Osteoblast (primary cell): Measurements from ENCODE around the gene PLEKHN1. TPM values are rescaled to one million over a fixed set of nuclear protein-coding genes. Genes with fewer than 3 reads are reported as not detected.

Source experiments
- DNase-seq: peaks from one replicate; pipeline ENCODE4 v3.0.0; 2011; ENCODE audit warnings: low spot score, mixed read lengths; ENCODE audit not compliant: insufficient read length; ENCODE audit errors: missing footprints
- H2AFZ ChIP-seq: 2 replicates; pipeline ENCODE4 v1.6.0; 2011; ENCODE audit warnings: mild to moderate bottlenecking, low read length
- H3K27ac ChIP-seq: 2 replicates; pipeline ENCODE4 v1.5.1; 2011; ENCODE audit warnings: mild to moderate bottlenecking, low read depth, low read length, moderate library complexity
- H3K27me3 ChIP-seq: 2 replicates; pipeline ENCODE4 v1.6.0; 2012; ENCODE audit warnings: mild to moderate bottlenecking, control low read depth, inconsistent platforms, low read length, moderate library complexity; ENCODE audit not compliant: insufficient read depth
- H3K36me3 ChIP-seq: 2 replicates; pipeline ENCODE4 v1.5.1; 2011; ENCODE audit warnings: mild to moderate bottlenecking, low read length, control low read depth, moderate library complexity; ENCODE audit not compliant: insufficient read depth
- H3K4me1 ChIP-seq: 2 replicates; pipeline ENCODE4 v1.5.1; 2011; ENCODE audit warnings: mild to moderate bottlenecking, low read length, control low read depth, moderate library complexity; ENCODE audit not compliant: insufficient read depth
- H3K4me2 ChIP-seq: 2 replicates; pipeline ENCODE4 v1.6.0; 2011; ENCODE audit warnings: mild to moderate bottlenecking, low read length; ENCODE audit not compliant: insufficient read depth
- H3K4me3 ChIP-seq: fragments of 200-600 bp; sonication (generic); 3 replicates; pipeline ENCODE4 v1.5.1; 2012; ENCODE audit warnings: mild to moderate bottlenecking, low read length, inconsistent platforms; ENCODE audit not compliant: insufficient read depth
- H3K79me2 ChIP-seq: 2 replicates; pipeline ENCODE4 v1.6.0; 2012; ENCODE audit warnings: mild to moderate bottlenecking, low read length, control low read depth, inconsistent platforms; ENCODE audit not compliant: insufficient read depth
- H3K9me3 ChIP-seq: 2 replicates; pipeline ENCODE4 v1.5.1; 2011; ENCODE audit warnings: low read depth, low read length, control low read depth
- H4K20me1 ChIP-seq: 2 replicates; pipeline ENCODE4 v1.6.0; 2012; ENCODE audit warnings: mild to moderate bottlenecking, low read length, control low read depth; ENCODE audit not compliant: insufficient read depth
- total RNA-seq: library from RNA; depleted of rRNA; stranded (reverse); fragments of >200 nt; gene quantifications from 2 replicates; pipeline ENCODE4 v1.2.3, GENCODE V29; 2012
- TF ChIP-seq, protein P1 (sequence below): IDR thresholded peaks from 2 replicates; pipeline ENCODE4 v1.5.1; 2011; ENCODE audit warnings: mild to moderate bottlenecking, low read depth, low read length, moderate library complexity; ENCODE audit errors: extremely low read depth

PLEKHN1 gene
- total RNA-seq, 1 donor, result 0.36 TPM

DNA sequence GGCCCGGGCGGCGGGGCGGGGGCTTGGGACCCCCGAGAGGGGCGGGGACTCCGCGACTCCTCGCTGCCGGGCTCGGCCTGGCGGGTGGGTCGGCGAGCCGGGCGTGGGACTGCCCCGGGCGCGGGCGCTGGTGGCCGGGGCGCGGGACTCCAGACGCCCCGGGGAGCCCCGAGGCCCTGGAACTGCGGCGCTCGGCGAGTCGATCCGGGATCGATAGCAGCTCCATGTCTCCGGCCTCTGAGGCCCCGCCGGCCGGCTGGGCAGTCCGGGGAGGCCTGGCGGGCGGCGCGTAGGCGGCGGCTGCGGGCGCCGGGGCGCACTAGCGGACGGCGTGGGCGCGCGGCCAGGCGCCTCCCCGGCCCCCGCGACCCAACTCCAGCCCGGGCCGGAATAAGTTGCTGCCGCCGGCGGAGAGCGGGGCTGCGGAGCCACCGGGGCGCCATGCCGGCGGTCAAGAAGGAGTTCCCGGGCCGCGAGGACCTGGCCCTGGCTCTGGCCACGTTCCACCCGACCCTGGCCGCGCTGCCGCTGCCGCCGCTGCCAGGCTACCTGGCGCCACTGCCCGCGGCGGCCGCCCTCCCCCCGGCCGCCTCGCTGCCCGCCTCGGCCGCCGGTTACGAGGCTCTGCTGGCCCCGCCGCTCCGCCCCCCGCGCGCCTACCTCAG lies 42.2 kb upstream of the PLEKHN1 start:
- H4K20me1 ChIP-seq, result peaks cover 55% of the 10 kb centered on the region
- no peaks in the 10 kb centered on the region for H3K79me2 ChIP-seq
- no peaks in the 10 kb centered on the region for H3K9me3 ChIP-seq
- H3K4me1 ChIP-seq, result peaks cover 19% of the 10 kb centered on the region
- H2AFZ ChIP-seq, result no peak overlapping the region
- H3K36me3 ChIP-seq, result no peaks in the 10 kb centered on the region
- H3K4me2 ChIP-seq, result peak overlapping the region; percentile 80
- TF ChIP-seq, protein P1, sequence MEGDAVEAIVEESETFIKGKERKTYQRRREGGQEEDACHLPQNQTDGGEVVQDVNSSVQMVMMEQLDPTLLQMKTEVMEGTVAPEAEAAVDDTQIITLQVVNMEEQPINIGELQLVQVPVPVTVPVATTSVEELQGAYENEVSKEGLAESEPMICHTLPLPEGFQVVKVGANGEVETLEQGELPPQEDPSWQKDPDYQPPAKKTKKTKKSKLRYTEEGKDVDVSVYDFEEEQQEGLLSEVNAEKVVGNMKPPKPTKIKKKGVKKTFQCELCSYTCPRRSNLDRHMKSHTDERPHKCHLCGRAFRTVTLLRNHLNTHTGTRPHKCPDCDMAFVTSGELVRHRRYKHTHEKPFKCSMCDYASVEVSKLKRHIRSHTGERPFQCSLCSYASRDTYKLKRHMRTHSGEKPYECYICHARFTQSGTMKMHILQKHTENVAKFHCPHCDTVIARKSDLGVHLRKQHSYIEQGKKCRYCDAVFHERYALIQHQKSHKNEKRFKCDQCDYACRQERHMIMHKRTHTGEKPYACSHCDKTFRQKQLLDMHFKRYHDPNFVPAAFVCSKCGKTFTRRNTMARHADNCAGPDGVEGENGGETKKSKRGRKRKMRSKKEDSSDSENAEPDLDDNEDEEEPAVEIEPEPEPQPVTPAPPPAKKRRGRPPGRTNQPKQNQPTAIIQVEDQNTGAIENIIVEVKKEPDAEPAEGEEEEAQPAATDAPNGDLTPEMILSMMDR, result no peak
- H3K27me3 ChIP-seq, result peaks cover 11% of the 10 kb centered on the region
- H3K4me3 ChIP-seq, result peak overlapping the region; percentile 75
- H3K27ac ChIP-seq, result no peak overlapping the region
- DNase-seq, result peak; percentile 95

DNA sequence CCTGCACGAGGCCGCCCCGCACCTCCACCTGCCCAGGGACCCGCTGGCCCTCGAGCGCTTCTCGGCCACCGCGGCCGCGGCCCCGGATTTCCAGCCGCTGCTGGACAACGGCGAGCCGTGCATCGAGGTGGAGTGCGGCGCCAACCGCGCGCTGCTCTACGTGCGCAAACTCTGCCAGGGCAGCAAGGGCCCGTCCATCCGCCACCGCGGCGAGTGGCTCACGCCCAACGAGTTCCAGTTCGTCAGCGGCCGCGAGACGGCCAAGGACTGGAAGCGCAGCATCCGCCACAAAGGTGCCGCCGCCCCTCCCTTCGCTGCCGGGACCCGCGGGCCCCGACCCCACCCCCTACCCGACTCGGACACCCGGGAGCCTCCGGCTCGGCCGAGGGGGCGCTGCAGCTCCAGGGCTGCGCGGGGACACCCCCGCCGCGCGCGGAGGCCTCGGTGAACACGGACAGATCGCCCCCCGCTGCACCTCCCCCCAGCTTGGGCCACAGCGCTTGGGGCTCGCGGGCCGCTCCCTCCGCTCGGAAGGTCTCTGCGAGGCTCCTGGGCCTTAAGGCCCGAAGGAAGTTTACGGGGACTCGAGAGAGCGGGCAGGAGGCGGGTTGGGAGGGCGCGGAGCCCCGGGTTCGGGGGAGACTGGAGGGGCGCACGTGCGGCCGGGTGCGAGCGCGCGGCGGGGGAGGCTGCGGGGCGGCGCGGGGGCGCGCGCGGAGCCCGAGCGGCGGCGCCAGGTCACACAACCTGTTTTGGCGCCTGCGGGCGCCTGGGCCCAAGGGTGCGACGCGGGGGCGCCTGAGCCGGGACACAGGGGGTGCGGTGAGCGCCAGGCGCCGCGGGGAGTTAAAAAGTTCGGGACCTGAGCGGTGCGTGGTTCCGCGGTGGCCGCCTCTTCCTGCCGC lies 41.4 kb upstream of the PLEKHN1 start:
- H3K4me1 ChIP-seq, result peaks cover 19% of the 10 kb centered on the region
- TF ChIP-seq, protein P1, result no peak
- peaks cover 59% of the 10 kb centered on the region for H4K20me1 ChIP-seq
- peak; percentile 96 for DNase-seq
- peak overlapping the region; percentile 75 for H3K4me3 ChIP-seq
- H3K27me3 ChIP-seq, result peaks cover 3% of the 10 kb centered on the region
- H3K79me2 ChIP-seq, result no peaks in the 10 kb centered on the region
- no peak overlapping the region for H3K27ac ChIP-seq
- H2AFZ ChIP-seq, result no peak overlapping the region
- peak overlapping the region; percentile 80 for H3K4me2 ChIP-seq
- no peaks in the 10 kb centered on the region for H3K36me3 ChIP-seq
- H3K9me3 ChIP-seq, result no peaks in the 10 kb centered on the region

DNA sequence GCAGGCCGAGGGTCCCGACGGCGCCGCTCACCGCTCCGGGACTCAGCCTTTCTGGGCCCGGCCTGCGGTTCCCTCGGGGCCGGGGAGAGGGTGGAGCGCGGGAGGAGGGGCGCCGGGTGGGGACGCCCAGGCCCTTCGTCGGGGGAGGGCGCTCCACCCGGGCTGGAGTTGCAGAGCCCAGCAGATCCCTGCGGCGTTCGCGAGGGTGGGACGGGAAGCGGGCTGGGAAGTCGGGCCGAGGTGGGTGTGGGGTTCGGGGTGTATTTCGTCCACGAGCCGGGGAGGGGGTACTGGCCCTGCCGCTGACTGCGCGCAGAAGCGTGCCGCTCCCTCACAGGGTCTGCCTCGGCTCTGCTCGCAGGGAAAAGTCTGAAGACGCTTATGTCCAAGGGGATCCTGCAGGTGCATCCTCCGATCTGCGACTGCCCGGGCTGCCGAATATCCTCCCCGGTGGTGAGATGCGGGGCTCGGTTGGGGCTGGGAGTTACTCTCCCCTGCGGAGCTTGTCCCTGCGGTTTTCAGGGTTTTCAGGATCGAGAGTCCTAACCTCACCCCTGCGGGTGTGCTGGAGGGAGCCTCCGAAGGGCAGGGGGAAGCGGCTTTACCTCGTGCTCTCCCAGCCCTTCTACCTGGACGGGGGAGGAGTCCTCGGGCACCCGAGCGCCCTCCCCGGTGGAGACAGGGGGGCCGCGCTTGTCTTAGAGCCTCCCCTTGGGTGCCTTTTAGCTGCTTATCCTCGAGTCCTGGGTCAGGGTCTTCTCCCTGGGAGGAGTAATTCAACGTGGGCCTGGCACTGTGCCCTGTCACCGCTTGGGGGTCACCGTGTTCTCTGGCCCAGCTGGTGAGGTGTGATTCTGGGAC lies 40.5 kb upstream of the PLEKHN1 start:
- Histone ChIP-seq H3K9me3 (no peaks in the 10 kb centered on the region), H4K20me1 (peaks cover 54% of the 10 kb centered on the region), H3K4me3 (peak overlapping the region; percentile 75), H3K4me1 (peaks cover 13% of the 10 kb centered on the region), H3K36me3 (no peaks in the 10 kb centered on the region), H3K79me2 (no peaks in the 10 kb centered on the region), H3K27me3 (no peaks in the 10 kb centered on the region), H3K27ac (no peak overlapping the region), H3K4me2 (peak overlapping the region; percentile 80), H2AFZ (no peak overlapping the region)
- TF ChIP-seq, protein P1, result no peak
- peak; percentile 96 for DNase-seq
